PFSK-1 (cell line): ENCODE results near the gene NAB1.

ENCODE experiments used
- POLR2AphosphoS5 ChIP-seq: IDR thresholded peaks from 2 replicates; pipeline ENCODE4 v1.6.1; 2012; ENCODE audit warnings: low read depth, mild to moderate bottlenecking, control low read depth, low read length, moderate library complexity
- TF ChIP-seq, protein P1 (sequence below), 2 experiments: IDR thresholded peaks; 2 replicates each; pipeline versions ENCODE4 v1.6.1 to v1.8.0; 2011 to 2012; ENCODE audit warnings: low read depth in 2 of 2, low read length in 2 of 2, control low read depth in 1 of 2, inconsistent platforms in 1 of 2, mild to moderate bottlenecking in 1 of 2, moderate library complexity in 1 of 2; ENCODE audit not compliant: insufficient read depth in 1 of 2

DNA sequence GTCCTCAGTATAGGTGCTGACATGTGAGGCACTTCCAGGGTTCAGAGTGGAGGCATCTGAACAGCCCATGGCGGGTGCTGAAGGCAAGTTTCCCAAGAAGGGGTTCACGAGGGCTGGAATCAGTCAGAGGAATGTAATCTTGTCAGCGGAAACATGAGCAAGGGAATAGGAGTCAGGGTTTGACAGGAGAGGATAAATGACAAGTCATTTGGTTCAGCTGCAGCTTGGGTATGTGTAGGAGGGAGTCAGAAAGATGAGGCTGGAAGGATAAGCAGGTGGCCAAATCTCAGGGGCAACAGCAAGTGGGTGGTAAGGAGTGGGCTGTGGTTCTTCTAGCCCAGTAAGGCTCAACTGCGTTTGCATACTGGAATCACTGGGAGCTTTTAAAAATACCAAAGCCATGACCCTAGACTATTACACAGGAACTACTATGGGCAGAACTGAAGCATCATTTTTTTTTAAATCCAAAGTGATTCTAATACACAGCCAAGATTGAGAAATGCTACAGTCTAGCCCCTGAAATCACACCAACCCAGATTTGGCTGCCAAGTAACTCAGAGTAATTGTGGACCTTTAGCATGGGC, 41.8 kb upstream of the NAB1 start:
- no peak for TF ChIP-seq POLR2AphosphoS5
- TF ChIP-seq, protein P1, sequence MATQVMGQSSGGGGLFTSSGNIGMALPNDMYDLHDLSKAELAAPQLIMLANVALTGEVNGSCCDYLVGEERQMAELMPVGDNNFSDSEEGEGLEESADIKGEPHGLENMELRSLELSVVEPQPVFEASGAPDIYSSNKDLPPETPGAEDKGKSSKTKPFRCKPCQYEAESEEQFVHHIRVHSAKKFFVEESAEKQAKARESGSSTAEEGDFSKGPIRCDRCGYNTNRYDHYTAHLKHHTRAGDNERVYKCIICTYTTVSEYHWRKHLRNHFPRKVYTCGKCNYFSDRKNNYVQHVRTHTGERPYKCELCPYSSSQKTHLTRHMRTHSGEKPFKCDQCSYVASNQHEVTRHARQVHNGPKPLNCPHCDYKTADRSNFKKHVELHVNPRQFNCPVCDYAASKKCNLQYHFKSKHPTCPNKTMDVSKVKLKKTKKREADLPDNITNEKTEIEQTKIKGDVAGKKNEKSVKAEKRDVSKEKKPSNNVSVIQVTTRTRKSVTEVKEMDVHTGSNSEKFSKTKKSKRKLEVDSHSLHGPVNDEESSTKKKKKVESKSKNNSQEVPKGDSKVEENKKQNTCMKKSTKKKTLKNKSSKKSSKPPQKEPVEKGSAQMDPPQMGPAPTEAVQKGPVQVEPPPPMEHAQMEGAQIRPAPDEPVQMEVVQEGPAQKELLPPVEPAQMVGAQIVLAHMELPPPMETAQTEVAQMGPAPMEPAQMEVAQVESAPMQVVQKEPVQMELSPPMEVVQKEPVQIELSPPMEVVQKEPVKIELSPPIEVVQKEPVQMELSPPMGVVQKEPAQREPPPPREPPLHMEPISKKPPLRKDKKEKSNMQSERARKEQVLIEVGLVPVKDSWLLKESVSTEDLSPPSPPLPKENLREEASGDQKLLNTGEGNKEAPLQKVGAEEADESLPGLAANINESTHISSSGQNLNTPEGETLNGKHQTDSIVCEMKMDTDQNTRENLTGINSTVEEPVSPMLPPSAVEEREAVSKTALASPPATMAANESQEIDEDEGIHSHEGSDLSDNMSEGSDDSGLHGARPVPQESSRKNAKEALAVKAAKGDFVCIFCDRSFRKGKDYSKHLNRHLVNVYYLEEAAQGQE (IDR thresholded peaks at IDR 0.05; ENCODE audit: insufficient read depth in 1 of 2, low read depth in 2 of 2, low read length in 2 of 2): no peak
